ENCODE measurements around the gene EYS.

DNA sequence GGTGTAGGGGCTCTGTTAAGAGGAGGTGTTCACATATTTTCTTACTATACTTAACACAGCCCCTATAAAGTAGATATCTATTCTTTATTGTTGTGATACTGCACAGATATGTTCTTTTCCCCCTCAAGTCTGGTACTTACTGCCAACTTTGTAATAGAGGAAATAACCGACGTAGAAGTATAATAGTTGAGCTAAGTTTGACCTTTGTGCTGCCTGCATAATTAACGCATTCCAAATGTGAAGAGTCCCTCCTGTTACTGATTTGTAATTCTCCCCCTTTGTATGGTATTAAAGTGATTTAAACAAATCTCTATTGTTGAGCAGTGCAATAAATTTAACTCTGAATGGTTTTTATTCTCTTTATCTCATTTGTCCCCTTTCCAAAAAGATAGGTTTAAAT is 2032.4 kb downstream of the EYS start:
- TF ChIP-seq, protein P1, sequence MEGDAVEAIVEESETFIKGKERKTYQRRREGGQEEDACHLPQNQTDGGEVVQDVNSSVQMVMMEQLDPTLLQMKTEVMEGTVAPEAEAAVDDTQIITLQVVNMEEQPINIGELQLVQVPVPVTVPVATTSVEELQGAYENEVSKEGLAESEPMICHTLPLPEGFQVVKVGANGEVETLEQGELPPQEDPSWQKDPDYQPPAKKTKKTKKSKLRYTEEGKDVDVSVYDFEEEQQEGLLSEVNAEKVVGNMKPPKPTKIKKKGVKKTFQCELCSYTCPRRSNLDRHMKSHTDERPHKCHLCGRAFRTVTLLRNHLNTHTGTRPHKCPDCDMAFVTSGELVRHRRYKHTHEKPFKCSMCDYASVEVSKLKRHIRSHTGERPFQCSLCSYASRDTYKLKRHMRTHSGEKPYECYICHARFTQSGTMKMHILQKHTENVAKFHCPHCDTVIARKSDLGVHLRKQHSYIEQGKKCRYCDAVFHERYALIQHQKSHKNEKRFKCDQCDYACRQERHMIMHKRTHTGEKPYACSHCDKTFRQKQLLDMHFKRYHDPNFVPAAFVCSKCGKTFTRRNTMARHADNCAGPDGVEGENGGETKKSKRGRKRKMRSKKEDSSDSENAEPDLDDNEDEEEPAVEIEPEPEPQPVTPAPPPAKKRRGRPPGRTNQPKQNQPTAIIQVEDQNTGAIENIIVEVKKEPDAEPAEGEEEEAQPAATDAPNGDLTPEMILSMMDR (IDR thresholded peaks at IDR 0.05): no peak
- TF ChIP-seq EP300 (IDR thresholded peaks at IDR 0.05) (no peak), POLR2AphosphoS5 (IDR thresholded peaks at IDR 0.05) (no peak), POLR2A (IDR thresholded peaks at IDR 0.05) (no peak)

Measured in gastroesophageal sphincter (tissue), 3 donors.